GM19035 (cell line): Measurements from ENCODE around the gene ST6GAL1.
"Not testable (repeated sequence)": the region's sequence is repeated elsewhere in the genome, so short reads cannot be mapped to it uniquely, and the experiment has no call there.

Experiments used
- ATAC-seq: cut with Tn5 transposase; IDR thresholded peaks from one replicate; pipeline ENCODE4 v1.9.1; 2021; ENCODE audit not compliant: unreplicated experiment

ST6GAL1 gene

GRCh38 chr3:186930143-186930640, at the start of gene ST6GAL1:
TSS of gene ST6GAL1 (plus strand) at chr3:186930526. CDS start at chr3:187042704, 112,178 bp downstream.
- peak; percentile 65 for ATAC-seq

DNA sequence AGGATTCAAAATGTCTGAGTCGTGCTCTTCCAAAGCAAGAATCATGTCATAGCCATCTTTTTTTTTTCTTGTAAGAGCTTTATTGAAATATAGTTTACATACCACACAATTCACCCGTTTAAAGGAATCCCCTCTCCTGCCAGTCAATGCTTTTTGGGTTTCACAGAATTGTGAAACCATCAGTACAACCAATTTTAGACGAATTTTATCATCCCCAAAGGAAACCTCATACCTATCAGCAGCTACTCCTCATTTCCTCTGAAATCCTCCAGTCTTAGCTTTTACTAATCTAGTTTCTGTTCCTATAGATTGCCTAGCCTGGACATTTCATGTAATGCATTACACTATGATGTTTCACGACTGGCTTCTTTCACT, 48.2 kb upstream of the ST6GAL1 start:
- no peak for ATAC-seq

DNA sequence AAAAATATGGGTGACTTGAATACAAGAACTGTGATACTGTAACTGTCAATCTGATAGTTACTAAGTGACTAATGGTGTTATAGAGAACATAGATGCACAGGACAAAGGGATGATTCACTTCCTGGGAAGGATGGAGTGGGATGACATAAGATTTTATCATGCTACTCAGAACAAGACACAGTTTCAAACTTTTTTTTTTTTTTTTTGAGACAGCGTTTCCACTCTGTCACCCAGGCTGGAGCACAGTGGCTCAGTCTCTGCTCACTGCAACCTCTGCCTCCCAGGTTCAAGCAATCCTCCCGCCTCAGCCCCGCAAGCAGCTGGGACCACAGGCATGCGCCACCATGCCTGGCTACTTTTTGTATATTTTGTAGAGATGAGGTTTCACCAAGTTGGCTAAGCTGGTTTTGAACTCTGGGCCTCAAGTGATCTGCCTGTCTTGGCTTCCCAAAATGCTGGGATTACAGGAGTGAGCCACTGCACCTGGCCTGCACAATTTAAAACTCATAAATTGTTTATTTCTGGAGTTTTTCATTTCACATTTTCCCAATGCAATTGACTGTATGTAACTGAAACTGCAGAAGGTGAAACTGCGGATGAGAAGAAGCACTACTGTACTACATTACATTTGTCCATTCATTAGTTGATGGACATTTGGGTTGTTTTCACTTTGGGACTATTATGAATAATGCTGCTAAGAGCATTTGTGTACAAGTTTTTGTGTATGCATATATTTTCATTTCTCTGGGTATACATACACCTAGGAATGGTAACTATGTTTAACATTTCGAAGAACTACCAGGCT, 47.2 kb upstream of the ST6GAL1 start:
- no peak for ATAC-seq

DNA sequence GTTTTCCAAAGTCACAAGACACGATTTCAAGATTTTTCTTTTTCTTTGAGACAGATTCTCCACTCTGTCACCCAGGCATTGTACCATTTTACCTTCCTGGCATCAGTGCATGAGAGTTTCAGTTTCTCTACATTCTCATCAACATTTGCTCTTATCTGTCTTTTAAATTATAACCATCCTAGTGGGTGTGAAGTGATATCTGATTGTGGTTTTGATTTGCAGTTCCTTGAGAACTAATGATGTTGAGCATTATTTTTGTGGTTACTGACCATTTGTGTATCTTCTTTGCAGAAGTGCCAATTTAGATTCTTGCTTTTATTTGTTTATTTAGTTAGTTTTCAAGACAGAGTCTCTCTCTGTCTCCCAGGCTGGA, 46.7 kb upstream of the ST6GAL1 start:
- ATAC-seq = no peak

DNA sequence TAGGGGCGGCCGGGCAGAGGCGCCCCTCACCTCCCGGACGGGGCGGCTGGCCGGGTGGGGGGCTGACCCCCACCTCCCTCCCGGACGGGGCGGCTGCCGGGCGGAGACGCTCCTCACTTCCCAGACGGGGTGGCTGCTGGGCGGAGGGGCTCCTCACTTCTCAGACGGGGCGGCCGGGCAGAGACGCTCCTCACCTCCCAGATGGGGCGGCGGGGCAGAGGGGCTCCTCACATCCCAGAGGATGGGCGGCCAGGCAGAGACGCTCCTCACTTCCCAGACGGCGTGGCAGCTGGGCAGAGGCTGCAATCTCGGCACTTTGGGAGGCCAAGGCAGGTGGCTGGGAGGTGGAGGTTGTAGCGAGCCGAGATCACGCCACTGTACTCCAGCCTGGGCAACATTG, 45.5 kb upstream of the ST6GAL1 start:
- ATAC-seq = not testable (repeated sequence)

DNA sequence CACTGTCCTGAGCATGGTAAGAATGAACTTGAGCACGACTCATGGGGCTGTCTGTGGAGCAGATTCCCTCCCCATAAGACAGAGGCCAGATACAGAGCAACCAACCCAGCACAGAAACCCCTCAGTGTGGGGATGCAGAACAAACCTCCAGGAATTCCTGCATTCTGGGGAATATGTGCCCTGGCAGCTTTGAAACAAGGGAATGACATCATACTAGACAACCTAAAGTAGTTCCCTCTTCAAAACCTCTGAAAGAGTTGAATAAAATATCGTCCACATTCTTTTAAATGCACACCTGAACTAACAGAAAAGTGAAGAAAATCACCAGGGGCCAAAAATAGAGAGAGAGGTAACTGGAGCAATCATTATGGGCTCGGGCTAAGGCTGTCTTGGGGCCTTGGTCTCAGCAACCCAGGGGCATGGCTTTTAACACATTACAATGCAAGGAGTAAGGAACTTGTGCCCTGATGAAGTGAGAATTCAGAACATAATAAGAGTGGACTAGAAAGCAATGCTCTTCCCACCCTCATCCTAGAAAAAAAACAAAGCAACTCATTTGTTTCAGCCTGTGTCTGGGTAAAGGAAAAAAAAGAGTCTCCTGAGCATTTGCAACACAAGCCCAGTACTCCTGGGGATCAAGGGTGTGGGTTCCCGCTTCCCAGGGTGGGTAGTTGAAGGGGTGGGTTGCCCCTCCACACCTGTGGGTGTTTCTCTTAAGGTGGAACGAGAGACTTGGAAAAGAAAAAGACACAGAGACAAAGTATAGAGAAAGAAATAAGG, 43.9 kb upstream of the ST6GAL1 start:
- ATAC-seq = no peak

GRCh38 chr3:186887507-186887938, 42.8 kb upstream of the ST6GAL1 start:
- not testable (repeated sequence) for ATAC-seq

GRCh38 chr3:186888569-186888968, 41.8 kb upstream of the ST6GAL1 start:
- ATAC-seq = no peak

GRCh38 chr3:186889698-186890097, 40.6 kb upstream of the ST6GAL1 start:
- ATAC-seq = not testable (repeated sequence)

GRCh38 chr3:186890911-186891310, 39.4 kb upstream of the ST6GAL1 start:
- no peak for ATAC-seq

DNA sequence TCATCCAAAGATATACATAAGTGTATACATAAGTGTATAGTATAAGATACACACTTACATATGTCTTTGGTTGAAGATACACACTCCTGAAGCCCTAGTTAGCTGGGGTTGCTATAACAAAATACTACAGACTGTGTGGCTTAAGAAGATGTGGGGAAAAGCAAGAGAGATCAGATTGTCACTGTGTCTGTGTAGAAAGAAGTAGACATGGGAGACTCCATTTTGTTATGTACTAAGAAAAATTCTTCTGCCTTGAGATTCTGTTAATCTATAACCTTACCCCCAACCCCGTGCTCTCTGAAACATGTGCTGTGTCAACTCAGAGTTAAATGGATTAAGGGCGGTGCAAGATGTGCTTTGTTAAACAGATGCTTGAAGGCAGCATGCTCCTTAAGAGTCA, 37.3 kb upstream of the ST6GAL1 start:
- ATAC-seq = not testable (repeated sequence)

- no peak for ATAC-seq
Measured at GRCh38 chr3:186895406-186895805, 34.9 kb upstream of the ST6GAL1 start.

DNA sequence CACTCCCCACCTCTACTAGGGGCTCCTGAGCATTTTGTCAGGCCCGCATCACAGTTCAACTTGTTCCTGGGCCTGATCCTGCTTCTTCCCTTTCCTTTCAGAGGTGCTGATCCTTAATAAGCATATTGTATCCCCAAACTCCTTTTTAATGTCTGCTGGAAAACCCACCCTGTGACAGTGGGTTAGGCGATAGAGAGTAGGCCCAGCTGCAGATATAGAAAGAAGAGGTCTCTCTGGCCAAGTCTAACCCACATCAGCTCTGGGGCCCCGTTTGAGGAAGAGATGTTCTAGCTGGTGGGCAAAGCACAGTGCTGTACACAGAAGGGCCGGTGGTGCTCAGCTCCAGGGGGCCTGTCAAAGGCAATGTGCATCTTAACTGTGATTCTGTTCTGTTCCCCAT, 34.3 kb upstream of the ST6GAL1 start:
- ATAC-seq = no peak

DNA sequence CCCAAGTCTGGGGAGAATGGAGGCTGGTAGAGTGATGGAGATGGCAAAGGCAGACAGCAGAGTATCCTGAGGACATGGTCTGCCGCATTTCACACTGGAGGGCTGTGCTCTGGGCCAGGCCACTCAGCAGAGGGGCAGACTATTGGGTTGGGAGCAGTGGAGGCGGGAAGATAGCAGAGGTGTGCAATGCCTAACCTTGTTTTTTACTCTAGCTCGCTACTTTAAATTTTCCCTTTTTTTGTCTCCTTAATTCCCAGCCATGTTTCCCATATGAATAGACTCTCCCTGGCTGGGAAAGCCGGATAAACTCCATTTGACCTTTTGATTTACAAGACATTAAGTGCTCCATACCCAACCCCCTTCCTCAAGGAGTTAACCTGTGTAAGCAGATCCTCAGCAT, 33.5 kb upstream of the ST6GAL1 start:
- ATAC-seq = no peak

GRCh38 chr3:186901135-186901734, 29.1 kb upstream of the ST6GAL1 start:
- ATAC-seq = no peak

DNA sequence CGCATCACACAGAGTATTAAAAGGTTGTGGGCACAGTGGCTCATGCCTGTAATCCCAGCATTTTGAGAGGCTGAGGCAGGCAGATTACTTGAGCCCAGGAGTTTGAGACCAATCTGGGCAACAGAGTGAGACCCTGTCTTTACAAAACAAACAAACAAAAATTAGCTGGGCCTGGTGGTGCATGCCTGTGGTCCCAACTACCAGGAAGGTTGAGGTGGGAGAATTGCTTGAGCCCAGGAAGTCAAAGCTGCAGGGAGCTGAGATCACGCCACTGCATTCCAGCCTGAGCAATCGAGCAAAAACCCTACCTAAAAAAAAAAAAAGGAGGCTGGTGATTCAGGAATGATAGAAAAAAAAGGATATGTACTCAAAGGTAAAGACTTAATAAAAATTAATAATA, 28.2 kb upstream of the ST6GAL1 start:
- ATAC-seq = no peak

DNA sequence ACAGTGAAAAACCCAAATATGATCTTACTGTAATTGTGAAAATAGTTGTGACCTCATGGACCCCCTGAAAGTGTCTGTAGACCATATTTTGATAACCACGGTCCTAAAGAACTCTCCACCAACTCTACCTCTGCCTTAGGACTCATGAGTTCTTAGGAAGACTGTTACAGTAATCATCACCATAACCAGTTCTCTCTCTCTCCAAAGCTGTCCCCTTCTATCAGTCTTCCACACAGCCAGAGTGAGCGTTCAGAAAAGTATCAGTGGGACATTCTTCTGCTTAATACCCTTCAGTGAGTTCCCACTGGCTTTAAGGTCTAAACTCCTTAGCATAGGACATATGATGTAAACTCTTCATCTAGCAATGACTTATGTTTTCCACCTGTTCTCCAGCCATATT, 27.6 kb upstream of the ST6GAL1 start:
- ATAC-seq = no peak

DNA sequence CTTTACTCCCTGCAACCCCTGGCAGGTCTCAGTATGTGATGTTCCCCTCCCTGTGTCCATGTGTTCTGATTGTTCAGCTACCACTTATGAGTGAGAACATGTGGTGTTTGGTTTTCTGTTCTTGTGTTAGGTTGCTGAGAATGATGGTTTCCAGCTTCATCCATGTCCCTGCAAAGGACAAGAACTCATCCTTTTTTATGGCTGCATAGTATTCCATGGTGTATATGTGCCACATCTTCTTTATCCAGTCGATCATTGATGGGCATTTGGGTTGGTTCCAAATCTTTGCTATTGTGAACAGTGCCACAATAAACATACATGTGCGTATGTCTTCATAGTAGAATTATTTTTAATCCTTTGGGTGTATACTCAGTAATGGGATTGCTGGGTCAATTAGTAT, 26.6 kb upstream of the ST6GAL1 start:
- ATAC-seq = not testable (repeated sequence)

DNA sequence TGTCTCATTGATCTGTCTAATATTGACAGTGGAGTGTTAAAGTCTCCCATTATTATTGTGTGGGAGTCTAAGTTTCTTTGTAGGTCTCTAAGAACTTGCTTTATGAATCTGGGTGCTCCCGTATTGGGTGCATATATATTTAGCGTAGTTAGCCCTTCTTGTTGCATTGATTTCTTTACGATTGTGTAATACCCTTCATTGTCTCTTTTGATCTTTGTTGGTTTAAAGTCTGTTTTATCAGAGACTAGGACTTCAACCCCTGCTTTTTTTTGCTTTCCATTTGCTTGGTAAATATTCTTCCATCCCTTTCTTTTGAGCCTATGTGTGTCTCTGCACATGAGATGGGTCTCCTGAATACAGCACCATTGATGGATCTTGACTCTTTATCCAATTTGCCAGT, 23.3 kb upstream of the ST6GAL1 start:
- not testable (repeated sequence) for ATAC-seq

GRCh38 chr3:186909078-186909853, 21.1 kb upstream of the ST6GAL1 start:
- ATAC-seq = no peak
